ENCODE data around the gene IRF8. TPM values are rescaled to one million over a fixed set of nuclear protein-coding genes. Genes with fewer than 3 reads are reported as not detected.

IRF8 gene, protein sequence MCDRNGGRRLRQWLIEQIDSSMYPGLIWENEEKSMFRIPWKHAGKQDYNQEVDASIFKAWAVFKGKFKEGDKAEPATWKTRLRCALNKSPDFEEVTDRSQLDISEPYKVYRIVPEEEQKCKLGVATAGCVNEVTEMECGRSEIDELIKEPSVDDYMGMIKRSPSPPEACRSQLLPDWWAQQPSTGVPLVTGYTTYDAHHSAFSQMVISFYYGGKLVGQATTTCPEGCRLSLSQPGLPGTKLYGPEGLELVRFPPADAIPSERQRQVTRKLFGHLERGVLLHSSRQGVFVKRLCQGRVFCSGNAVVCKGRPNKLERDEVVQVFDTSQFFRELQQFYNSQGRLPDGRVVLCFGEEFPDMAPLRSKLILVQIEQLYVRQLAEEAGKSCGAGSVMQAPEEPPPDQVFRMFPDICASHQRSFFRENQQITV
- not detected in 3 replicates for total RNA-seq
- long read RNA-seq, result 0 reads

DNA sequence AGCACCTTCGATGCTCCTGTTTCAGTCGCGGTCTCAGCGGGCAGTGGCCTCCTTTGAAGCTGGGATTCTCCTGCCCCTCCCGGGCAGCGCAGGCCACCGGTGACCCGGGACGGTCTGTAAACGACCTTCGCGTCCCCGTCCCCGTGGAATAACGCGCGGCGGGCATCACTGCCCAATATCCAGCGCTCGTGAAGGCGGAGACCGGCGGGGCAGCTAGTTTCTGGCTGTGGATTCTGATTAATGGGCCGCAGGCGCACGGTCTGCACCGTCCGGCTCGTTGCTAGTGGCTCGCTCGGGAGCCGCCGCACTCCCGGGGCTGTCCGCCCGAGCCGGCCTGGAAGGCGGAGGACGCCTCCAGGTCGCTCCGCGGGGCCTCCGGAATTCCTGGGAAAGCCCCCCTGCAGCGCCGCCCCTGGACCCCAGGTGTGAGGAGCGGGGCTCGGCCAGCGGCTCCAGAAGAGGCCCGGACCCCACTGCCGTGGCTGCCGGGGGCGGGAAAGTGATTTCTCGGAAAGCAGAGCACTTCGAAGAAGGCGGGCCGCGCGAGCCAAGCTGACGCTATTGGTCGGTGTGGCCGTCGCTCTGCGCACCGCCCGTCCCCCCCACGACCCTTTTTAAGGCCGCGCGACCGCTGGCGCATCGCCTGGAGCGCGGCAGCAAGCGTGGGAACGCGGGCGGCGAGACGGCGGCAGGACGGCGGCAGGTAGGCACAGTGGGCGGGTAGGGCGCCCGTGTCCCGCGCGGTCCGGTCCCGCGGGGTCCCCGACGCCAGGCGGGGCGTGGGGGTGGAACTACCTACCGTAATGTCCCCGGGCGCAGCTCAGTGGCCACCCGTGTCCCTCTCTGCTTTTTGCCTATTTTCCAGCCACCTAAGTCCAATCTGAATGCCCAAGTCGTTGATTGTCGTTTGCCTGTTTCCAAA, at the start of gene IRF8:
Gene IRF8, plus strand, starts transcription at position 642 of the 922 bp plus-strand sequence. CDS start 3,854 bp downstream, outside the sequence.
- Mint-ChIP-seq H3K27me3 (ENCODE audit: low read depth) (peaks cover 80% of the 10 kb centered on the region), H3K36me3 (ENCODE audit: low read depth) (no peaks in the 10 kb centered on the region), H3K4me1 (ENCODE audit: low read depth) (peaks cover 5% of the 10 kb centered on the region), H3K9me3 (ENCODE audit: low read depth) (no peaks in the 10 kb centered on the region), H3K4me3 (ENCODE audit: unreplicated experiment) (peak within 1 kb of the TSS; percentile 52), H3K27ac (ENCODE audit: unreplicated experiment) (no peak within 1 kb of the TSS)
- TF ChIP-seq, protein P1, sequence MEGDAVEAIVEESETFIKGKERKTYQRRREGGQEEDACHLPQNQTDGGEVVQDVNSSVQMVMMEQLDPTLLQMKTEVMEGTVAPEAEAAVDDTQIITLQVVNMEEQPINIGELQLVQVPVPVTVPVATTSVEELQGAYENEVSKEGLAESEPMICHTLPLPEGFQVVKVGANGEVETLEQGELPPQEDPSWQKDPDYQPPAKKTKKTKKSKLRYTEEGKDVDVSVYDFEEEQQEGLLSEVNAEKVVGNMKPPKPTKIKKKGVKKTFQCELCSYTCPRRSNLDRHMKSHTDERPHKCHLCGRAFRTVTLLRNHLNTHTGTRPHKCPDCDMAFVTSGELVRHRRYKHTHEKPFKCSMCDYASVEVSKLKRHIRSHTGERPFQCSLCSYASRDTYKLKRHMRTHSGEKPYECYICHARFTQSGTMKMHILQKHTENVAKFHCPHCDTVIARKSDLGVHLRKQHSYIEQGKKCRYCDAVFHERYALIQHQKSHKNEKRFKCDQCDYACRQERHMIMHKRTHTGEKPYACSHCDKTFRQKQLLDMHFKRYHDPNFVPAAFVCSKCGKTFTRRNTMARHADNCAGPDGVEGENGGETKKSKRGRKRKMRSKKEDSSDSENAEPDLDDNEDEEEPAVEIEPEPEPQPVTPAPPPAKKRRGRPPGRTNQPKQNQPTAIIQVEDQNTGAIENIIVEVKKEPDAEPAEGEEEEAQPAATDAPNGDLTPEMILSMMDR (IDR thresholded peaks at IDR 0.05), result no peak
- DNase-seq (ENCODE audit: low spot score), result no peak

DNA sequence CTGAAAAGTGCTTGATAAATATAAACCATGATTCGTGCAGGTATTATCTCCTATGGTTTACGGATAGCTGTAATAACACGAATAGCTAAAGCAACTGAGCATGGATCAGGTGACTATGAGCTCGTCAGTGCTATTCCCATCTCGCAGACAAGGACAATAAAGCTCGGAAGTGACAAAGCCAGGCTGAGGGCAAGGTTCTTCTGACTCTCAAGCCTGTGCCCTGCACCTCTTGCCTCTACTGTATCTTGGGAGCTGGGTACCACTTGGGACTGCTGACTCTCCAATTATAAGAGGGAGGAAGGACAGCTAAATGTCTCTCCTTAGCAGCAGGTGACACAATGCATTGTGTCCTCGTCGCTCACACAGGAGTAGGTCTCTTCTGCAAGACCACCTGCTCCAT, 49.6 kb upstream of the IRF8 start:
- Mint-ChIP-seq H3K9me3 (ENCODE audit: low read depth) (no peaks in the 10 kb centered on the region), H3K4me3 (ENCODE audit: unreplicated experiment) (no peak overlapping the region), H3K36me3 (ENCODE audit: low read depth) (no peaks in the 10 kb centered on the region), H3K4me1 (ENCODE audit: low read depth) (no peaks in the 10 kb centered on the region), H3K27ac (ENCODE audit: unreplicated experiment) (no peak overlapping the region), H3K27me3 (ENCODE audit: low read depth) (peaks cover 53% of the 10 kb centered on the region)
- DNase-seq (ENCODE audit: low spot score), result no peak
- TF ChIP-seq, protein P1 (IDR thresholded peaks at IDR 0.05), result no peak

DNA sequence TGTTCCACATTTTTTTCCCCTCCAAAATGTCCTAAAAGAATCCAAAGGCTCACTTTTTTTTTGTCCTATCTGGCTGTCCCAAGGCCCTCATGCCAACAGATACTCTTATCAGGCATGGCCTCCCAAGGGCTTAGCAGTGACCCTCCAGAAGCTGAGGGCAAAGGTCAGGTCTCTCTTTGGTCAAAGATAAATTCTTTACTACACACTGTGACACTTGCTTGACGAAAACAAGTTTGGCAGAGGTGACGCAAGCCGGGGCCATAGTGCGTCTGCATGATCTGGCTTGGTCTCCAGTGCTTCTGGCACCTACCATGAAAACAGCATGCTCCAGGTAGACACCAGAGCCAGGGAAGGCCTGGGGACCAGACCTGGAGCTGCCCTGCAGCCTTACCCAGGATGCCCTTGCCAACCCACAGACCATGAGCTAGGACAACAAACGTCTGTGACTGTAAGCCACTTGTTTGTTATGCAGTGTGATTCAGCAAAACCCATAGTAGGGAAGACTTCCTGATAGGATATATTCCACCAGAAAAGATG, 48.5 kb upstream of the IRF8 start:
- H3K27me3 Mint-ChIP-seq (ENCODE audit: low read depth), result peaks cover 48% of the 10 kb centered on the region
- TF ChIP-seq, protein P1 (IDR thresholded peaks at IDR 0.05), result no peak
- no peak overlapping the region for H3K27ac Mint-ChIP-seq (ENCODE audit: unreplicated experiment)
- DNase-seq (ENCODE audit: low spot score), result peak; percentile 47
- H3K9me3 Mint-ChIP-seq (ENCODE audit: low read depth), result no peaks in the 10 kb centered on the region
- H3K4me1 Mint-ChIP-seq (ENCODE audit: low read depth), result no peaks in the 10 kb centered on the region
- no peak overlapping the region for H3K4me3 Mint-ChIP-seq (ENCODE audit: unreplicated experiment)
- H3K36me3 Mint-ChIP-seq (ENCODE audit: low read depth), result no peaks in the 10 kb centered on the region

DNA sequence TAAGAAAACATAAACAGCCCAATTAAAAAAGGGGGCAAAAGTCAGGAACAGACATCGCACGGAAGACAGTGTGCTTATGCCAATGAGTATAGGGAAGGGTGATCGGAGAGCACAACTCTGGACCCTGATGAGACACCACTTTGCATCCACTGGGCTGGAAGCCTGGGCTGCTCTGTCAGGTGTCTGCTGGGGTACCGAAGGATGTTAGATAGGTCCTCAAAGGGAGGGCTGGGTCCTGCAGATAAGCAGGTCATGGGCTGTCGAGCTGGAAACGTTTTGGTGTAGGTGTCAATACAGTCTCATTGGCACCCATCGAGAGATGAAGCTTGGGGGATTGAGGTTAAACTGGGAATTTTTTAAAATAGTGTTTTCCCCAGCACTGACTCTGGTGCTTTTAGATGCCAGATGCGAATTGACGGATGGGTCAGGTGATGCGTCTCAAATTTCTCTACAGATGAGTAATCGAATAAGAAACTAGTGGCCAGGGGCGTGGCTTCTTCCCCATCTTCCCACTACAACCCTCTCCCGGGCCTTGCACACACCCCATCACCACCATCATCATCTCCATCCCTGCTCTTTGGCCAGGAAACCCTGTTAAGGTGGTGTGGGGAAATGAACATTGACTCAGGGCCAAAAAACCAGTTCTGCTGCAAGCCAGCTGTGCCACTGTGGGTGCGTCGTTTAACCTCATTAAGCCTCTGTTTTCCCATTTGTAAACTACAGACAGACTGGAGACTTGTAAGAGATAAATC, 47.8 kb upstream of the IRF8 start:
- no peak overlapping the region for H3K27ac Mint-ChIP-seq (ENCODE audit: unreplicated experiment)
- peaks cover 48% of the 10 kb centered on the region for H3K27me3 Mint-ChIP-seq (ENCODE audit: low read depth)
- no peaks in the 10 kb centered on the region for H3K9me3 Mint-ChIP-seq (ENCODE audit: low read depth)
- H3K4me1 Mint-ChIP-seq (ENCODE audit: low read depth), result no peaks in the 10 kb centered on the region
- H3K36me3 Mint-ChIP-seq (ENCODE audit: low read depth), result no peaks in the 10 kb centered on the region
- no peak overlapping the region for H3K4me3 Mint-ChIP-seq (ENCODE audit: unreplicated experiment)
- TF ChIP-seq, protein P1 (IDR thresholded peaks at IDR 0.05), result no peak
- peak; percentile 27 for DNase-seq (ENCODE audit: low spot score)

All from chondrocyte (in vitro differentiated cells).